ENCODE data around the gene LSM12. TPM values are rescaled to one million over a fixed set of nuclear protein-coding genes. Genes with fewer than 3 reads are reported as not detected.

LSM12 gene
- total RNA-seq, 1 experiment from 2014 or later = 128 TPM

DNA sequence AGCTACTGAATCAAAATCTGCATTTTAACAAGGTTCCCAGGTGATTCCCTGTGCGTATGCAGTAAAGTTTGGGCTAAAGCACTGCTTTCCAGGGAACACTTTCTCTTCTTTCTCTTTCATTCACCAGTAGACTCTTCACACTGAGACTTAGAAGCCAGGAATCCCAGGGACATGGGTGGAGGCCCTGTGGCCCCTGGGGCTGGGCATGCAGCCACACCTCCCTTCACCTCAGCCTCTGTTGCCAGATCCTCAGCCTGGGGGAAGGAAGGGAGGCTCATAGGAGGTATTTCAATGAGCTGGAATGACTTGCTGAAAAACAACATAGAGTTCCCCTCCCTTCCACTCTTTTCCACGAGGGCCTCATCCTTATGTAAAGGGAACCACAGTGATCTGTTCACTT lies 5.3 kb upstream of the LSM12 start:
- peak; percentile 38 for DNase-seq
- Mint-ChIP-seq H3K4me3 (peak overlapping the region; percentile 93 to 96), H3K27me3 (ENCODE audit: low read depth) (no peaks in the 10 kb centered on the region), H3K36me3 (ENCODE audit: insufficient read depth in 1 of 3, low read depth in 3 of 3) (peaks cover 21 to 42% (median 33%) of the 10 kb centered on the region in 3 experiments; a peak in 6 of 7 replicates), H3K27ac (peak overlapping the region; percentile 17 to 97 (median 91); a peak in 3 of 7 replicates), H3K9me3 (no peaks in the 10 kb centered on the region; a peak in 1 of 5 replicates), H3K4me1 (peaks cover 17 to 29% of the 10 kb centered on the region in 2 experiments)
- Histone ChIP-seq H3K4me1 (ENCODE audit: insufficient read depth, low read length) (no peaks in the 10 kb centered on the region), H2BK15ac (ENCODE audit: low read depth, low read length) (no peak overlapping the region), H3K79me1 (ENCODE audit: insufficient read depth, low read depth, low read length, poor library complexity, severe bottlenecking) (no peaks in the 10 kb centered on the region), H4K91ac (ENCODE audit: insufficient read length, low read depth, low read length) (no peak overlapping the region), H4K5ac (ENCODE audit: insufficient read length, low read depth, low read length) (no peak overlapping the region), H2AK5ac (ENCODE audit: insufficient read length, low read length) (no peak overlapping the region), H3T11ph (ENCODE audit: low read length) (no peak overlapping the region), H2AFZ (ENCODE audit: low read length) (no peak overlapping the region), H3K4me2 (ENCODE audit: insufficient read depth, insufficient read length, low read length) (peak overlapping the region; percentile 84), H3K18ac (ENCODE audit: insufficient read length, low read depth, low read length) (no peak overlapping the region), H3K9ac (ENCODE audit: extremely low read depth, insufficient read length, low read length) (peak overlapping the region; percentile 25), H3K4ac (ENCODE audit: low read depth, low read length) (no peak overlapping the region), H4K8ac (replicated peaks; ENCODE audit: insufficient read length, low read depth, low read length) (no peak overlapping the region), H3K23ac (ENCODE audit: insufficient read length, low read depth, low read length) (no peak overlapping the region), H2BK5ac (ENCODE audit: insufficient read length, low read length) (no peak overlapping the region), H3K56ac (ENCODE audit: insufficient read length, low read depth, low read length) (no peak overlapping the region), H2BK120ac (ENCODE audit: low read depth, low read length, poor library complexity, severe bottlenecking) (no peak overlapping the region), H4K20me1 (ENCODE audit: control insufficient read depth, insufficient read depth, insufficient read length) (no peaks in the 10 kb centered on the region), H3K27ac (ENCODE audit: insufficient read length, low read depth, low read length) (no peak overlapping the region), H3K27me3 (ENCODE audit: insufficient read depth, low read length) (no peaks in the 10 kb centered on the region), H3K14ac (ENCODE audit: insufficient read depth, low read length) (no peak overlapping the region), H3K23me2 (ENCODE audit: insufficient read length, low read depth, low read length, poor library complexity, severe bottlenecking) (peaks cover 9% of the 10 kb centered on the region), H2BK20ac (ENCODE audit: low read depth, low read length, poor library complexity, severe bottlenecking) (no peak overlapping the region), H3K9me3 (ENCODE audit: control insufficient read depth, low read depth, low read length) (no peaks in the 10 kb centered on the region), H3K79me2 (ENCODE audit: insufficient read depth, low read length) (no peaks in the 10 kb centered on the region; the same call in 1 of the 2 replicates), H2BK12ac (ENCODE audit: insufficient read length, low read depth, low read length) (no peak overlapping the region)
- no CpG with 5 or more reads among the region's 2 CpGs for WGBS (ENCODE audit: extremely low coverage, insufficient read length, low lambda C conversion rate)
- TF ChIP-seq, protein P1, sequence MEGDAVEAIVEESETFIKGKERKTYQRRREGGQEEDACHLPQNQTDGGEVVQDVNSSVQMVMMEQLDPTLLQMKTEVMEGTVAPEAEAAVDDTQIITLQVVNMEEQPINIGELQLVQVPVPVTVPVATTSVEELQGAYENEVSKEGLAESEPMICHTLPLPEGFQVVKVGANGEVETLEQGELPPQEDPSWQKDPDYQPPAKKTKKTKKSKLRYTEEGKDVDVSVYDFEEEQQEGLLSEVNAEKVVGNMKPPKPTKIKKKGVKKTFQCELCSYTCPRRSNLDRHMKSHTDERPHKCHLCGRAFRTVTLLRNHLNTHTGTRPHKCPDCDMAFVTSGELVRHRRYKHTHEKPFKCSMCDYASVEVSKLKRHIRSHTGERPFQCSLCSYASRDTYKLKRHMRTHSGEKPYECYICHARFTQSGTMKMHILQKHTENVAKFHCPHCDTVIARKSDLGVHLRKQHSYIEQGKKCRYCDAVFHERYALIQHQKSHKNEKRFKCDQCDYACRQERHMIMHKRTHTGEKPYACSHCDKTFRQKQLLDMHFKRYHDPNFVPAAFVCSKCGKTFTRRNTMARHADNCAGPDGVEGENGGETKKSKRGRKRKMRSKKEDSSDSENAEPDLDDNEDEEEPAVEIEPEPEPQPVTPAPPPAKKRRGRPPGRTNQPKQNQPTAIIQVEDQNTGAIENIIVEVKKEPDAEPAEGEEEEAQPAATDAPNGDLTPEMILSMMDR (conservative IDR thresholded peaks at IDR 0.05) = no peak

All from H9 (cell line).